Thymus (tissue), 14 donors: Measurements from ENCODE around the gene OR3A3. TPM values are rescaled to one million over a fixed set of nuclear protein-coding genes. Genes with fewer than 3 reads are reported as not detected.
"Not testable (repeated sequence)": the region's sequence is repeated elsewhere in the genome, so short reads cannot be mapped to it uniquely, and the experiment has no call there.

Experiments used
- DNase-seq, 9 donors: peaks; one replicate each; pipeline ENCODE4 v3.0.0-alpha.2; 2013; ENCODE audit warnings: low spot score in 9 of 9, low read depth in 6 of 9, missing footprints in 1 of 9
- H3K27ac ChIP-seq, 2 donors: one replicate each; pipeline ENCODE4 v1.5.1; 2013; ENCODE audit warnings: control low read depth in 1 of 2, low read depth in 1 of 2, low read length in 1 of 2, mild to moderate bottlenecking in 1 of 2, moderate library complexity in 1 of 2
- H3K27me3 ChIP-seq, 2 donors: one replicate each; pipeline ENCODE4 v1.5.1; 2013; ENCODE audit warnings: low read length in 1 of 2; ENCODE audit not compliant: control insufficient read depth in 2 of 2, insufficient read depth in 1 of 2
- H3K36me3 ChIP-seq, 2 donors: one replicate each; pipeline ENCODE4 v1.5.1; 2013; ENCODE audit warnings: low read length in 1 of 2, mild to moderate bottlenecking in 1 of 2, moderate library complexity in 1 of 2; ENCODE audit not compliant: control insufficient read depth in 2 of 2, insufficient read depth in 2 of 2
- H3K4me1 ChIP-seq, 2 donors: one replicate each; pipeline ENCODE4 v1.5.1; 2013; ENCODE audit warnings: low read length in 2 of 2; ENCODE audit not compliant: control insufficient read depth in 2 of 2, insufficient read depth in 2 of 2
- H3K4me3 ChIP-seq, 2 donors: one replicate each; pipeline ENCODE4 v1.5.1; 2013; ENCODE audit warnings: low read length in 2 of 2, control low read depth in 1 of 2, mild to moderate bottlenecking in 1 of 2
- H3K9me3 ChIP-seq, 2 donors: one replicate each; pipeline ENCODE4 v1.5.1; 2013; ENCODE audit warnings: low read length in 1 of 2, mild to moderate bottlenecking in 1 of 2; ENCODE audit not compliant: control insufficient read depth in 2 of 2, insufficient read depth in 1 of 2
- WGBS: extraction: QIAGEN DNeasy Blood & Tissue Kit; methylation state at CpG from one replicate; pipeline ENCODE4 v1.1.7; 2013; 5-methylcytosine and 5-hydroxymethylcytosine counted together
- long read RNA-seq, 10 donors: transcript quantifications; one replicate each; lab custom pipeline, GENCODE V29; 2026
- polyA plus RNA-seq: library from polyadenylated mRNA; stranded (reverse); fragments of 200-250 nt; gene quantifications from one replicate; pipeline ENCODE4 v1.2.3, GENCODE V29; 2013
- total RNA-seq: library from RNA; stranded (reverse); fragments of 120-200 nt; gene quantifications from one replicate; pipeline ENCODE4 v1.2.4, GENCODE V29; 2013
- donor health status: healthy.

The OR3A3 gene
- not detected for total RNA-seq
- polyA plus RNA-seq, result not detected
- long read RNA-seq, donor 1, partial matches to known transcripts, result 0 of 1 reads
- long read RNA-seq, donor 1, other reads (novel, unspliced or antisense), result 0 of 1 reads
- long read RNA-seq, donor 2, result 0 reads
- long read RNA-seq, donor 3, result 0 reads
- long read RNA-seq, donor 4, result 0 reads
- long read RNA-seq, donor 5, result 0 reads
- long read RNA-seq, donor 6, result 0 reads
- long read RNA-seq, donor 7, result 0 reads
- long read RNA-seq, donor 8, result 0 reads
- long read RNA-seq, donor 9, result 0 reads
- long read RNA-seq, donor 10, result 0 reads

DNA sequence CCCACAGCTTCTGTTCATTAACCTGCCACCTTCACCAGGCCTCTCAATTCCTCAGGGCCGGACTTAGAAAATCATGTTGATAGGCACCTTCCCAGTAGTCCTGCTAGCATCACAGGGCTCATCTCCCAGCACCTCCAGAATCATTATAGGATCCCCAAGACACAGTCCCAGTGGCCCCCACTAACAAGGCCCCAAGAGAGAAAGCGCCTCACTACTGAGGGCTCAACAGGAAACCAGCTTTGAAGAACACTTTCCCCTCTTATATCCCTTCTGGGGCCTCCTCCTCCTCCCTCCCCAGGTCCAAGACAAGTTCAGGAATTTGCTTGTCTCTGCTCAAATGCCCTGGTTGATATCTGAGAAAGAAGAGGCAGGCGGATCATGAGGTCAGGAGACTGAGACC is at the start of gene OR3A3:
TSS of gene OR3A3 (plus strand) at position 301 of the 400 bp plus-strand sequence.
- WGBS, result 86% methylated on average over 3 of the region's 3 CpGs
- Histone ChIP-seq H3K36me3 (no peaks in the 10 kb centered on the region), H3K9me3 (no peaks in the 10 kb centered on the region), H3K27me3 (no peaks in the 10 kb centered on the region), H3K27ac (no peak within 1 kb of the TSS), H3K4me3 (no peak within 1 kb of the TSS), H3K4me1 (no peaks in the 10 kb centered on the region)
- no peak for DNase-seq

GRCh38 chr17:3371167-3371566 is 40.0 kb upstream of the OR3A3 start:
- not testable (repeated sequence) for H3K4me1 ChIP-seq, H3K27me3 ChIP-seq, H3K9me3 ChIP-seq, H3K27ac ChIP-seq, H3K4me3 ChIP-seq, H3K36me3 ChIP-seq, DNase-seq
- 95% methylated on average over 25 of the region's 31 CpGs for WGBS

DNA sequence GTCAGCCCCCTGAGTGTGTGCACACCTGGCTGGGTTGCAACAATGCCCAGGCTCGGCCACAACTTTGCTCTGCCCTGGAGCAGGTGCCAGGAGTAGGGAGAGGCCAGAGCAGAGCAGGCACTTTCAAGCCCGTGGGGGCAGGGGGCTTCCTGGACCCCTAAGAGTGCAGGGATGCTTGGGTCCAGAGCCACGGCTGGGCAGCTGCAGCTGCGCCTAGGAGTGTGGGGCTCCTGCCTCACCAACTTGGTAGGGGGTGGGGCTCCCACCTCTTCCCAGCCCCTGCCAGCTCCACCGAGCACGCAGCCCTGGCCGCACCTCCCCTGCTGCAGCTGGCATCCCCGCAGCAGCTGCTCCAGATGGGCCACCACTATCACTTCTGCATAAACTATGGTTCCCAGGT is 32.8 kb upstream of the OR3A3 start:
- WGBS, result 90% methylated on average over 8 of the region's 8 CpGs
- no peaks in the 10 kb centered on the region for H3K4me1 ChIP-seq
- DNase-seq, result no peak

GRCh38 chr17:3381957-3382356 is 29.2 kb upstream of the OR3A3 start:
- 92% methylated on average over 5 of the region's 5 CpGs for WGBS
- no peak for DNase-seq
- Histone ChIP-seq H3K27ac (no peak overlapping the region), H3K9me3 (peaks cover 0 to 1% of the 10 kb centered on the region in 2 donors), H3K4me3 (no peak overlapping the region), H3K36me3 (no peaks in the 10 kb centered on the region), H3K4me1 (no peaks in the 10 kb centered on the region), H3K27me3 (peaks cover 7 to 12% of the 10 kb centered on the region in 2 donors)

More for the DNA sequence above, 32.8 kb upstream of the OR3A3 start:
- H3K27ac ChIP-seq, result no peak overlapping the region
- H3K9me3 ChIP-seq, result no peaks in the 10 kb centered on the region
- no peak overlapping the region for H3K4me3 ChIP-seq
- no peaks in the 10 kb centered on the region for H3K27me3 ChIP-seq
- no peaks in the 10 kb centered on the region for H3K36me3 ChIP-seq

GRCh38 chr17:3385869-3386816 is 25.0 kb upstream of the OR3A3 start, which contains the start of gene OR3A2:
OR3A2 (minus strand) TSS chr17:3386308.
- peak within 1 kb of the TSS in 1 of 2 donors; percentile 15 for H3K4me3 ChIP-seq
- peak in 1 of 9 donors; percentile 11 for DNase-seq
- peaks cover 0 to 1% of the 10 kb centered on the region in 2 donors for H3K9me3 ChIP-seq
- no peaks in the 10 kb centered on the region for H3K4me1 ChIP-seq
- 36% methylated on average over 92 of the region's 92 CpGs for WGBS
- no peak within 1 kb of the TSS for H3K27ac ChIP-seq
- no peaks in the 10 kb centered on the region for H3K36me3 ChIP-seq
- peaks cover 7 to 16% of the 10 kb centered on the region in 2 donors for H3K27me3 ChIP-seq

- Histone ChIP-seq H3K27ac (no peak overlapping the region), H3K27me3 (peaks cover 7 to 16% of the 10 kb centered on the region in 2 donors), H3K4me1 (no peaks in the 10 kb centered on the region), H3K36me3 (no peaks in the 10 kb centered on the region), H3K9me3 (peaks cover 0 to 1% of the 10 kb centered on the region in 2 donors), H3K4me3 (no peak overlapping the region)
- WGBS, result 82% methylated on average over 4 of the region's 4 CpGs
- DNase-seq, result no peak
Observed at GRCh38 chr17:3389791-3390190, 21.4 kb upstream of the OR3A3 start.

DNA sequence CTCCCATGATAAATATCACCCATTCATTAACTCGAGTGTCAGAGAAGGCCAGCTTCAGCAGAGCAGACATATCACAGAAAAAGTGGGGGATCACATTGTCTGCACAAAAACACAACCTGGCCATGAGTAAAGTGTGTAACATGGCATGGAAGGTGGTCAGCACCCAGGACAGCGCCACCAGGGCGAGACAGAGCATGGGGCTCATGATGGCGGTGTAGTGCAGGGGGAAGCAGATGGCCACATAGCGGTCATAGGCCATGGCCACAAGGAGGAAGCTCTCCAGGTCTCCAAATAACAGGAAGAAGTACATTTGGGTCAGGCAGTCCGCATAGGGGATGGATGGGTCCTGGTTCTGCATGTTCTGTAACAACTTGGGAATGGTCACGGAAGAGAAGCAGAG is 13.4 kb upstream of the OR3A3 start:
- H3K4me3 ChIP-seq, result not testable (repeated sequence)

DNA sequence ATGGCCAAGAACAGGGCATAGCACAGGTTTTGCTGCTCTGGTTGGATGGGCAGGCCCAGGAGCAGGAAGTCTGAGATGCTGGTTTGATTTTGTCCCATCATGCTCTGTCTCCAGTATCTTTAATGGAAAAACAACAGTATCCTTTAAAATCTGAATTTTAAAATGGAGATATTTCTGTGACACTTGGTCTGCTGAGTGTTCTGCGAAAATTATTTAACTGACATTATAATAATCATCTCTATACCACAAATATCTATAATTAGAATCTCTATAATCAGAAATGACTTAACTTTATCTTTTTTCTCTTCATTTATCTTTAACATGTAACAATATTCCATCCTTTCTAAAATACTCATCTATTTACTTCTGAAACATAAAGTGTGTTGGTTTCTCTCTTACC is 12.9 kb upstream of the OR3A3 start, which contains the start of gene OR1E1:
TSS of gene OR1E1 (minus strand) at position 101 of the 400 bp plus-strand sequence. CDS start at position 101, 0 bp downstream.
- Histone ChIP-seq H3K27me3 (no peaks in the 10 kb centered on the region), H3K9me3 (no peaks in the 10 kb centered on the region), H3K27ac (no peak within 1 kb of the TSS), H3K4me3 (no peak within 1 kb of the TSS), H3K4me1 (no peaks in the 10 kb centered on the region), H3K36me3 (no peaks in the 10 kb centered on the region)
- DNase-seq, result no peak
- 82% methylated on average over 1 of the region's 1 CpG for WGBS

More for the DNA sequence above, 13.4 kb upstream of the OR3A3 start:
- not testable (repeated sequence) for H3K36me3 ChIP-seq, H3K27me3 ChIP-seq, DNase-seq, H3K4me1 ChIP-seq, H3K9me3 ChIP-seq, H3K27ac ChIP-seq
- WGBS, result 59% methylated on average over 7 of the region's 7 CpGs

DNA sequence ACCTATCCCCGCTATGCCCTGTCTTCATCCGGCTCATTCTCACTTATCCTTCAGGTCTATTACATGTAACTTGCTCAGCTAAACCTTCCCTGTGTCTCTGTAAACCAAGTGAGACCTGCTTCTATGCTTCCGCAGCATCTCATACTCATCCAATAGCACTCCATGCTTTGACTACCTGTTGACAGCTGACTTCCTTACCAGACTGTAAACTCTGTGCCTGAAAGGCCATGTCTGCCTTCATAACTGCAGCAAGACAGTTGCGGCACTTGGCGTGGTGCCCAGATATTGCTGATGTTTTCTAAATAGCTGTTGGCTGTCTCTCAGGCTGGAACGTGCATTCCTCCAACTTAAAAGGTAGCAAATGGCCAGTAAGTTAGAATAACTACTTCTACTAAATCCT is 11.1 kb upstream of the OR3A3 start:
- no peaks in the 10 kb centered on the region for H3K4me1 ChIP-seq
- no peak overlapping the region for H3K27ac ChIP-seq
- H3K9me3 ChIP-seq, result no peaks in the 10 kb centered on the region
- 83% methylated on average over 6 of the region's 6 CpGs for WGBS
- no peaks in the 10 kb centered on the region for H3K27me3 ChIP-seq
- no peak overlapping the region for H3K4me3 ChIP-seq
- no peaks in the 10 kb centered on the region for H3K36me3 ChIP-seq
- no peak for DNase-seq
